Upper lobe of right lung (tissue), 1 donor: ENCODE measurements around the gene C1QTNF1. TPM values are rescaled to one million over a fixed set of nuclear protein-coding genes. Genes with fewer than 3 reads are reported as not detected.

Source experiments
- ATAC-seq: fragments of 200-7000 bp; cut with Tn5 transposase; one replicate; pipeline ENCODE4 v1.9.1; 2020; ENCODE audit warnings: mild to moderate bottlenecking, moderate library complexity
- DNase-seq: peaks from one replicate; pipeline ENCODE4 v3.0.0-alpha.2; 2020
- H3K27ac ChIP-seq: fragments of 200-600 bp; one replicate; pipeline ENCODE4 v1.8.0; 2022
- H3K27me3 ChIP-seq: fragments of 200-600 bp; one replicate; pipeline ENCODE4 v1.8.0; 2022; ENCODE audit warnings: mild to moderate bottlenecking
- H3K36me3 ChIP-seq: fragments of 200-600 bp; one replicate; pipeline ENCODE4 v1.8.0; 2022
- H3K4me1 ChIP-seq: fragments of 200-600 bp; one replicate; pipeline ENCODE4 v1.8.0; 2022
- H3K4me3 ChIP-seq: fragments of 200-600 bp; one replicate; pipeline ENCODE4 v1.8.0; 2022; ENCODE audit warnings: mild to moderate bottlenecking
- H3K9me3 ChIP-seq: fragments of 200-600 bp; one replicate; pipeline ENCODE4 v1.8.0; 2022
- CTCF ChIP-seq: fragments of 200-600 bp; IDR thresholded peaks from one replicate; pipeline ENCODE4 v1.8.0; 2022; ENCODE audit warnings: antibody characterized with exemption
- intact Hi-C: fragments of 100-400 bp; cut with DNase I; formaldehyde crosslinking; loops from one replicate; pipeline ENCODE4 v1.11.0; 2022
- total RNA-seq: library from RNA; stranded (reverse); fragmentation: NEBNext Ultra II Directional; extraction: Animal tissue kit (Norgen Biotek cat#: 25700); gene quantifications from one replicate; pipeline ENCODE4 v1.2.1, GENCODE V29; 2021
- donor health status: DM: no; HTN: yes; CAD: no; lungs with severe emphysema.

Gene C1QTNF1
- total RNA-seq, 1 donor from 2014 or later: 28.3 TPM

GRCh38 chr17:78999056-78999768 lies 24.8 kb upstream of the C1QTNF1 start:
- Histone ChIP-seq H3K27me3 (no peaks in the 10 kb centered on the region), H3K4me1 (peaks cover 9% of the 10 kb centered on the region), H3K27ac (peak overlapping the region; percentile 11), H3K4me3 (no peak overlapping the region), H3K36me3 (peaks cover 57% of the 10 kb centered on the region), H3K9me3 (no peaks in the 10 kb centered on the region)
- no peak for TF ChIP-seq CTCF
- DNase-seq: no peak
- intact Hi-C loops: no loop called here
- ATAC-seq: no peak

GRCh38 chr17:78999947-79000395 lies 24.0 kb upstream of the C1QTNF1 start:
- no peak for ATAC-seq
- no peak overlapping the region for H3K27ac ChIP-seq
- H3K4me1 ChIP-seq: peaks cover 9% of the 10 kb centered on the region
- DNase-seq: no peak
- no peak for TF ChIP-seq CTCF
- no peaks in the 10 kb centered on the region for H3K9me3 ChIP-seq
- H3K4me3 ChIP-seq: no peak overlapping the region
- intact Hi-C loops: no loop called here
- H3K27me3 ChIP-seq: no peaks in the 10 kb centered on the region
- H3K36me3 ChIP-seq: peaks cover 51% of the 10 kb centered on the region

- H3K27ac ChIP-seq: no peak overlapping the region
Measured at GRCh38 chr17:79000396-79001189, 23.4 kb upstream of the C1QTNF1 start.

GRCh38 chr17:79001190-79002020 lies 22.6 kb upstream of the C1QTNF1 start:
- H3K36me3 ChIP-seq: peaks cover 41% of the 10 kb centered on the region
- no peak overlapping the region for H3K27ac ChIP-seq
- intact Hi-C loops: no loop called here
- peaks cover 20% of the 10 kb centered on the region for H3K4me1 ChIP-seq
- H3K27me3 ChIP-seq: no peaks in the 10 kb centered on the region
- no peaks in the 10 kb centered on the region for H3K9me3 ChIP-seq
- DNase-seq (no peak), ATAC-seq (no peak)
- no peak overlapping the region for H3K4me3 ChIP-seq
- TF ChIP-seq CTCF: no peak

More at GRCh38 chr17:79000396-79001189, 23.4 kb upstream of the C1QTNF1 start:
- no peaks in the 10 kb centered on the region for H3K27me3 ChIP-seq
- H3K36me3 ChIP-seq: peaks cover 49% of the 10 kb centered on the region
- H3K9me3 ChIP-seq: no peaks in the 10 kb centered on the region
- ATAC-seq (no peak), DNase-seq (no peak)
- peaks cover 14% of the 10 kb centered on the region for H3K4me1 ChIP-seq
- TF ChIP-seq CTCF: no peak
- H3K4me3 ChIP-seq: no peak overlapping the region
- intact Hi-C loops: no loop called here

- no peak for TF ChIP-seq CTCF
- Histone ChIP-seq H3K4me1 (peaks cover 22% of the 10 kb centered on the region), H3K27ac (no peak overlapping the region), H3K36me3 (peaks cover 32% of the 10 kb centered on the region), H3K27me3 (no peaks in the 10 kb centered on the region), H3K4me3 (no peak overlapping the region), H3K9me3 (no peaks in the 10 kb centered on the region)
- ATAC-seq (no peak), DNase-seq (no peak)
- intact Hi-C loops: no loop called here
Measured at GRCh38 chr17:79002291-79002690, 21.7 kb upstream of the C1QTNF1 start.
